NCI-H146 treated with DMSO at 0.1 percent for 48 hours (cell line): ENCODE results near the gene ALG14.
"Not testable (repeated sequence)": the region's sequence is repeated elsewhere in the genome, so short reads cannot be mapped to it uniquely, and the experiment has no call there.

Experiments used
- DNase-seq: peaks from one replicate; lab custom pipeline; 2025; ENCODE audit not compliant: unreplicated experiment; lab: John Stamatoyannopoulos, UW

Gene ALG14

DNA sequence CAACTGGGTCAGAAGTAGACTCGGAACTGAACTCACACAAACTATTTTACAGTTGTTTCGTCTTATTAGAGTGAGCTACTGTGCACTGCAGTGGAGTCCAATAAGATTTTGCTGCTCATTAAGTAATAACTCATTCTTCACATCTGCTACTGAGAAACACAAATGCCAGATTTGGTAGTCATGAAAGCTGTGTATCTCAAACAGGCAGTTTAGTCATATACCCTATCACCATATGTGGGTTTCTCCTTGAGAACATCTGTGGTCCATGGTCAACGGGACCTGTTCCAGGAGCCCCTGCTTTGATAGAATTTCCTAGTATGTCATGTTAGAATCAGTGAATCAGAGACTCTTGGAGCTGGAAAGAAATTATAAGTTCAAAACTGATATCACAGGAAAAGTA lies 60.4 kb downstream of the ALG14 start:
- no peak for DNase-seq

GRCh38 chr1:95010158-95010557 lies 62.6 kb downstream of the ALG14 start:
- DNase-seq: no peak

GRCh38 chr1:95007687-95008086 lies 65.1 kb downstream of the ALG14 start:
- DNase-seq: no peak

GRCh38 chr1:95006681-95007080 lies 66.1 kb downstream of the ALG14 start:
- DNase-seq: no peak

GRCh38 chr1:95005584-95005983 lies 67.2 kb downstream of the ALG14 start:
- no peak for DNase-seq

- no peak for DNase-seq
Observed at GRCh38 chr1:95004013-95004412, 68.7 kb downstream of the ALG14 start.

DNA sequence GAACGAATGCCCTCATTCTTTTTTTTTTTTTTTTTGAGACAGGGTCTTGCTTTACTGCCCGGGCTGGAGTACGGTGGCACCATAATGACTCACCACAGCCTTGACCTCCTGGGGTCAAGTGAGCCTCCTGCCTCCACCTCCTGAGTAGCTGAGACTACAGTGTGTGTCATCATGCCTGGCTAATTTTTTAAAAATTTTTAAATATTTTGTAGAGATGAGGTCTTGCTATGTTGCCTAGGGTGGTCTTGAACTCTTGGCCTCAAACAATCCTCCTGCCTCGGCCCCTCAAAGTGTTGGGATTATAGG lies 69.4 kb downstream of the ALG14 start:
- DNase-seq: no peak

GRCh38 chr1:95002540-95003432 lies 70.0 kb downstream of the ALG14 start:
- no peak for DNase-seq

DNA sequence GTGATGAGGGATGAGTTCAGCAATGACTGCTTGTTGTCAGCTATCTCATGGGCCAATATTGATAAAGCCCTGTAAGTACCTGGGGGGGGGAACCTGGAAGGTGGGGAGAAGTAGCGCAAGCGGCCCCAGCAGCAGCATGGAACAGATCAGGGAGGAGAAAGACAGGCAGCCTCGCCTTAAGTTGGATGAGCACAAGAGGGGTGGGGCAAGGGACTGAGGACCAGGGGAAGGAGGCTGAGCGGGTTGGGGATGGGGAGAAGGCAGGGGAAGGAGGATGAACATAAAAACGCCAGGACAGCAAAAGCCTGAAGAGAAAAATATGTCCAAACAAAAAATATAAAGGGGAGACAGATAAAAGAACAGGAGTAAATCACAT lies 70.6 kb downstream of the ALG14 start:
- no peak for DNase-seq

- no peak for DNase-seq
Observed at GRCh38 chr1:94999456-95000131, 73.2 kb downstream of the ALG14 start.

DNA sequence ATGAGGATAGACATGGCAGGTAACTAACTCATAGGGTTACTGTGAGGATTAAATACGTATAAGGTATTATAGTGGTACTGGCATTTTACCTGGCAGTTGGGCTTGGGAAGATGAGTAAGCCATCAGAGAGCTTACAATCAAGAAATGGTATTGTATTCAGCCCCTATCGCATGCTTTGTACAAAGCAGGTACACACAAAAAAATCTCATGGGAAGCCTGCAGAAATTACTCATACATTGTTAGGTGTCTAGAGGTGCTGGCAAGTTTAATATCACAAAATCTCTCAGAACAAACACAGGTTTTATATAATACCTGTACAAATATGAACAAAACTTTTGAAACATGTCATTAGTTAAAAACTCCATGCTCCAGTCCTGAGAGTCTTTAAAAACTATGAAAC lies 74.0 kb downstream of the ALG14 start:
- DNase-seq: no peak

GRCh38 chr1:94998114-94998513 lies 74.6 kb downstream of the ALG14 start:
- DNase-seq: no peak

DNA sequence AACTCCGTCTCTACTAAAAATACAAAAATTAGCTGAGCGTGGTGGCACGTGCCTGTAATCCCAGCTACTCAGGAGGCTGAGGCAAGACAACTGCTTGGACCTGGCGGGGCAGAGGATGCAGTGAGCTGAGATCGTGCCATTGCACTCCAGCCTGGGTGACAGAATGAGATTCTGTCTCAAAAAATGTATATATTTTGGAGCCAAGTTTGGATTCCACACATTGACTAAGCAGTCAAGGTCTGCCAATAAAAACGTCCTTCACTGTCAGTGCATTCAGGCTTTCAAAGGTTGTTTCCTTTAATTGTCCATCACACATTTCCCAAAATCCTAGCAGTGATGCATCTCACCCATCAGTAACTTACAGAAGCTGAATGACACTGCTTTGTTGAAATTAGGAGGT lies 77.2 kb downstream of the ALG14 start:
- DNase-seq: not testable (repeated sequence)

DNA sequence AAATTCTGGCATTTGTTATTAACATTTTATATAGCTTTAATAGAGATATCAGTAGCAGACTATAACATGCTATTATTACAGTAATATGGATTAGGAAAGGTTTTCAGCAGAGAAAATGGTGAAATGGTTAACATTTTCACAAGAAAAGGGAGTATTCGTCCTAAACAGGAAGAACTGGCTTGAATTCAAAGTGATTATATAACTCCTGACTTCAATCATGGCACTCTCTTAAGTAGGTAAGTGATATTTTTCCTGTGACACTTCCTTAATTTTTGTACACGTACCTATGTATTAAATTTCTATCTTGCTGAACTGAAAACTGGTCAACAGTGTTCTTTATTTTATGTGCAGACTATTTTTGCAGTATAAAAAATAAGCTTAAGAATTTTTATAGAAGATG lies 77.9 kb downstream of the ALG14 start:
- DNase-seq: no peak

DNA sequence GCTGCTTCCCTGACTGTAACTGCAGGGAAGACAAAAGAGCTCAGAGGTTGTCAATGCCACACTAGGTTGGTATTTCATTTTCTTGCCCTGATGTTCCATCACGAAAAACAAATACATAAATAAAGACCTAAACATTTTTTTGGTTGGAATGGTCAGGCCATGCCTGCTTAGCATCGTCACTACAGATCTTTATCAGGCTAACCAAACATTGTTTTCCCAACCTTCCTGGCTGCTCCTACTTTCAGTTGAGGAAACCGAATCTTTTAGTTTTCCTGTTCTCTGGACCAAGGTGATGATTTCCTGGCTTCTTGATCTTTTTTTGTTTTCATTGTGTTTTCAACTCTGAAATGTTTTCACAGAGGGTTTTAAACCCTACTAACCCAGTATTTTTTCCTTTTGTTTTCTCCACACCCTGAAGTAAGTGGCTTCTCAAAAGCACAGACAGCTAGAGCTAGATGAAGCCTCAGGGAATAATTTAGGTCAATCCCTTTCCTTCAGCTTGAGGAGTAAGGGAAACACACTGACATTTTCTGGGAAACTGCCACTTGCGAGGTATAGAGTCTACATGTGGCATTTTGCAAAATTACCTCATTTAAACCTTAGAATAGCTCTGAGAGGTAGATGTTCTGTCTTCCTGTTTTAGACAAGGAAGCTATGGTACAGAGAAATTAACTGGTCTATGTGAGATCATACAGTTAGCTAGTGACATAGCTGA lies 78.7 kb downstream of the ALG14 start:
- DNase-seq: no peak

DNA sequence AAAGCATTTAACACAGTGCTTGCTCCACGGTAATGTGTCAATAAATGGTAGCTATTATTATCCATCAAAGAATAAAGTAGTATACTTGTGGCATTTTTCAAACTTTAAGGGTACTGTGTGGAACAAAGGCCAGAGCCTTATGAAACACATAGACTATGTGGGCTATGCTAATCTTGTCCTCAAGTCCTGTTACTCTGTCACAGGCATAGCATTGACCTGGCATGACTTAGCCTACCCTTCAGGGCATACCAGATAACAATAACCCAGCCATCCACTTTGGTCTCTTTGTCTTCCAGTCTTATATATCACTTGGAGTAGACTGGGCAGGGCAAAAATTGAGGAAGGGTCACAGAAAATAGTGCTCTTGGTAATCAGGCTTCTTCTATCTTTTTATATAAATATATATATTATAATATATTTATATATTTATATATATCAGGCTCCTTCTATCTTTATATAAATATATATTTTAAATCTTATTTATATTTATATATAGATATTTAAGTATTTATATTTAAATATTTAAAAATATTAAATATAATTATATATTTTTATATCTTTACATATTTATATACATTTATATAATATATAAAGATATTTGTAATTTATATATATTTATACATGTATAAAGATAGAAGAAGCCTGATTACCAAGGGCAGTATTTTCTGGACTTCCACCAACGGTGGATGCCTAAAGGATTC lies 79.7 kb downstream of the ALG14 start:
- DNase-seq: no peak

GRCh38 chr1:94992161-94992560 lies 80.6 kb downstream of the ALG14 start:
- DNase-seq: no peak

DNA sequence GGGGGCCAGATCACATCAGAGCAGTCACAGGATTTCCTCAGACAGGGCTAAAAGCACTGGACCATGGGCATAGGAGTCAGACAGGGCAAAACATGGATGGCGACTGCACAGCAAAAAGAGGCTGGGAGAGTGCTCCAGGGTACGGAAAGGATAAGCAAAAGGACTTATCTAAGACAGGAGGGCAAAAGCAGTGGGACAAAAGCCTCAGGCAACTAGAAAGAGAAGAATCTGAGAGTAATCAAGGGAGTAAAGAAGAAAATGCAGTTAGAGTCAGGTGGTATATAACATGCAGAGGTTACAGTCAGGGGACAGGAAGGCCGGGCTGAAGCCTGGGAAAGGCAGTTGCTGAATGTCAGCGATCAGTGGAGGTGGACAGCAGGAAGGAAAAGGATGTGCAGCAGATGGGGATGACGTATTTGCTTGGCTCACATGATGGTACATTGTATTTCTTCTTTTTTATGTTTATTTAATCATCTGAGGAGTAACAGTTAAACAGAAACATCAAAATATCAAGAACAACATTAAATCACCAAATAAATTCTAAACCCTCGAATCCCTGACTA lies 82.8 kb downstream of the ALG14 start:
- DNase-seq: no peak

GRCh38 chr1:94989398-94989797 lies 83.4 kb downstream of the ALG14 start:
- DNase-seq: no peak

GRCh38 chr1:94988356-94988755 lies 84.4 kb downstream of the ALG14 start:
- DNase-seq: no peak

DNA sequence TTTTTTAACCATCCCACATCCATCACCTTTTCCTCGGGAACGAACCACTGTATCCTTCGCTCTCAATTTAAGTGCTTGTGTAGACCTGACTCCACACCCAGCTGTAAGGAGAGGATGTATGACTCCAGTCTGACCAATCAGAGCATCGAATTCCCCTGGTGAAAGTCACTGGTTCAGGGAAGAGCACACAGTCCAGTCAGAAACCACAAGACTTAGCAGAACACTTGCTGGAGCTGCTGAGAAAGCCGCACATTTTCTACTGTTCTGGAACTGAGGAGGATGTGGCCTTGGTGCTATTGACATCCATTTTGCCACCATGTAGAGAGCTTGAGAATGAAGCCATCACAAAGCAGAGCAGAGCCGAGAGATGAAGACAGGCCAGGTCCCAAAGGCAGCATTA lies 86.0 kb downstream of the ALG14 start:
- no peak for DNase-seq
